Esophagus squamous epithelium (tissue), 4 donors: ENCODE results near the gene ATP5IF1.

Experiments
- CTCF ChIP-seq, 6 experiments: fragments of 450-650 bp in 4 of 6; fragments of 200-600 bp in 2 of 6; sonication (generic) in 2 of 6; IDR thresholded peaks; one replicate each; pipeline ENCODE4 v1.5.1; 2016 to 2019; ENCODE audit warnings: antibody characterized with exemption in 6 of 6, mild to moderate bottlenecking in 4 of 6, moderate library complexity in 4 of 6
- POLR2A ChIP-seq, 4 donors: fragments of 450-650 bp; IDR thresholded peaks; one replicate each; pipeline ENCODE4 v1.6.1; 2017; ENCODE audit warnings: antibody characterized with exemption in 4 of 4, mild to moderate bottlenecking in 4 of 4, moderate library complexity in 3 of 4

- no peak for TF ChIP-seq CTCF (IDR thresholded peaks at IDR 0.05)
- TF ChIP-seq POLR2A (IDR thresholded peaks at IDR 0.05) = no peak
Observed at GRCh38 chr1:28233264-28233606, 2.7 kb upstream of the ATP5IF1 start.
